Medulla oblongata (tissue), 1 donor: ENCODE results near the gene TPCN2.
"Not testable (repeated sequence)": the region's sequence is repeated elsewhere in the genome, so short reads cannot be mapped to it uniquely, and the experiment has no call there.

Source experiments
- DNase-seq: peaks from one replicate; pipeline ENCODE4 v3.0.0-alpha.2; 2015; ENCODE audit errors: extremely low spot score

The TPCN2 gene

DNA sequence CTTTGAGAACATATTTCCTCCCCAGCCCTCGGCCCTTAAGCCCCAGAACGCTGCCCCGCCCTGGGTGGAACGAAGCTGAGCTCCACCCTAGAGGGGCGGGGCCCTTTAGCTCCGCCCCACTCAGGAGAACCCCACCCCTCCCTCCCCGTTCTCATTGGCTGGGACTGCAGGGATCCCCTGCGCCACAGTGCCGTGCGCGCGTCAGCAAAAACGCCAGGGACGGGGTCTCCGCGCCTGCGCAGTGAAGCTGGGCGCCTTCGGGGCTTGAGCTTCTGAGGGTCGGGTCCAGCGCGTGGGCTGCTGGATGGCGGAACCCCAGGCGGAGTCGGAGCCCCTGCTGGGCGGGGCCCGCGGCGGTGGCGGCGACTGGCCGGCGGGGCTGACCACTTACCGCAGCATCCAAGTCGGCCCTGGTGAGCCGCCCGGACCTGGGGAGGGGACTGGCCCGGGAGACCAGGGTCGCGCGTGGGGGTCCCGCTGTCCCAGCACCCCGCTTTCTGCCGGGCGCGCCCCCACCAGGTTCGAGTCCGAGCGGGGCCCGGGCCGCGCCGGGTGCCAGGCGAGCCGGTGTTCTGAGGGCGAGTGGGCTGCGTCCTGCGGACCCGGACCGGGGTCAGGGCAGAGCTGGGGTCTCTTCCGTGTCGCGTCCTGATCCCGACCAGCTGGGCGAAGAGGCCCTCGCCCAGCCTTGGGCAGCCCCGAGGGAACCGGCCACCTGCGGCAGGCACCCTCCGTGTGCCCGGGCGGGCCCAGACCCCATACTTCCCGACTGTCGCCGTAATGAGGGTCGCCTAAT lies at the start of gene TPCN2:
Gene TPCN2, plus strand, starts transcription at position 239 of the 796 bp plus-strand sequence. Its CDS starts 66 bp downstream, at position 305.
- peak; percentile 98 for DNase-seq

DNA sequence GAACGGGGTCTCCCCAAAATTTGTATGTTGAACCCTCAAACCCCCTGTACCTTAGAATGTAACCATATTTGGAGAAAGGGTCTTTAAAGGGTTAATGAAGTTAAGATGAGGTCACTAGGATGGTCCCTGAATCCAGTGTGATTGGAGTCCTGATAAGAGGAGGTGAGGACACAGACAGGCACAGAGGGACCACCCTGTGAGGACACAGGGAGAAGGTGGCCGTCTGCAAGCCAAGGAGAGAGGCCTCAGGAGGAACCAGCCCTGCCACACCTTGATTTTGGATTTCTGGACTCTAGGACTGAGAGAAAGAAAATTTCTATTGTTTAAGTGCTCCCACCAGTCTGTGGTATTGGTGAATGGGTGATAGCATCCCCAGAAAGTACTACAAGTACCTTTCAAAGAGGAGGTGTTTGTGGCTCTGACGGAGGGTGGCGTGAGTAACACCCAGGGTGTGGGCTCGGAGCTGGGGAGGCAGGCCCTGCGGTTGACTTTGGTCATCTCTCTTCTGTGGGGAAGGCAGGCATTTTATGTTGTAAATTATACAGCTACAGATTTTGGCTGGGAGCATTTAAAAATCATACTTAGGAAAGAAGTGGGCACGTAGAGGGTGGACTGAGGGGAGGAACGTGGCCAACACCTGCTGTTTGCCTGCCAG lies 49.5 kb upstream of the TPCN2 start:
- no peak for DNase-seq

DNA sequence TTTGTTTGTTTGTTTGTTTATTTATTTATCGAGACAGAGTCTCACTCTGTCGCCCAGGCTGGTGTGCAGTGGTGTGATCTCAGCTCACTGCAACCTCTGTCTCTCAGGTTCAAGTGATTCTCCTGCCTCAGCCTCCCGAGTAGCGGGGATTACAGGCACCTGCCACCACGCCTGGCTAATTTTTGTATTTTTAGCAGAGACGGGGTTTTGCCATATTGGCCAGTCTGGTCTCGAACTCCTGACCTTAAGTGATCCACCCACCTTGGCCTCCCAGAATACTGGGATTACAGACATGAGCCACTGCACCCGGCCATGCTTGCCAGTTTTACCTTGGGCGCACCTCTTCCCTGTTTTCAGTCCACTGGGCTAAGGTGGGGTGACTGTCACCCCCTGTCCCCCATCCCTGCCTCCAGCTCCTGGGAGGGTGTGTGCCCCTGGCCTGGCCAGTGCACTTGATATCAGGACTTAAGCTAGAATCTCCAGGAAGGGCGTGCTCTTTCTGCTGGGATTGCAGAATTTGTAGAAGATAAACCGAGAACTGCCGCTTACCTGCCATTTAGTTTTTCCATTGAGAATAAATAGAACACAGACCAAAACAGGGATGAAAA lies 48.9 kb upstream of the TPCN2 start:
- DNase-seq, result not testable (repeated sequence)

DNA sequence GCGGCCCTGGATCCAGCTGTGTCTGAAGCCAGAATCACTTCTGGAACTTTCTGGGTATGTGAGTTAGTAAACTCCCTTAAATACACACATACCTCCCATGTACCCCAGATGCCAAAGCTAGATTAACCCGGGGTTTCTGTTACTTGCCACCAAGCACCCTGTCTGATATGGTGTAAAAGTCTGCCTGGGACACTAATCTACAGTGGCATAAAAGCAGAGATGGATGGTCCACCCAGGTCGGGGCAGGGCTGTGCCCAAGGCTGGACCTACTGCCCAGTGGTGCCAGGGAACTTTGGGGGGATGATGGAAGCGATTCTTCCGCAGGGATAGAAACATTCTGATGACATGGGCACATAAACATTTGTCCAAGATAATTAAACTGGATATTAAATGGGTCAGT lies 48.3 kb upstream of the TPCN2 start:
- no peak for DNase-seq

DNA sequence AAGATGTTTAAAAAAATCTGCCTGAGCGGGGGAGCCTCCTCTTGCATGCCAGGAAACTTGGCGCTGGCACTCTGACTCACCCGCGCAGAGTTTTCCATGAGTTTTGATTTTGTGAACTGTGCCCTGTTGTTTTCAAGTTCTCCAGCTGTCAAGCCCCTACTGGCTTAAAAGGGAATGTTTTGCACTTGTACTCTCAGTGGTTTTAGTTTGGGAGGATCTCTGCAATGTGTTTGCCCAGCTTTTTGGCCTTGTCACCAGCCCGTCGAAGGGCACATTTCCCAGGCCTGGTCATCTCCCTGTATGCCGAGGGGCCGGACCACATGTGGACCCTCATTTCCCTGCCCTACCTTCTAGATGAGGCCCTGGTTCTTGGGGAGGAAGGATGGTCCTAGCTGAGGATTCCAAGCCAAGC lies 47.9 kb upstream of the TPCN2 start:
- peak; percentile 16 for DNase-seq

DNA sequence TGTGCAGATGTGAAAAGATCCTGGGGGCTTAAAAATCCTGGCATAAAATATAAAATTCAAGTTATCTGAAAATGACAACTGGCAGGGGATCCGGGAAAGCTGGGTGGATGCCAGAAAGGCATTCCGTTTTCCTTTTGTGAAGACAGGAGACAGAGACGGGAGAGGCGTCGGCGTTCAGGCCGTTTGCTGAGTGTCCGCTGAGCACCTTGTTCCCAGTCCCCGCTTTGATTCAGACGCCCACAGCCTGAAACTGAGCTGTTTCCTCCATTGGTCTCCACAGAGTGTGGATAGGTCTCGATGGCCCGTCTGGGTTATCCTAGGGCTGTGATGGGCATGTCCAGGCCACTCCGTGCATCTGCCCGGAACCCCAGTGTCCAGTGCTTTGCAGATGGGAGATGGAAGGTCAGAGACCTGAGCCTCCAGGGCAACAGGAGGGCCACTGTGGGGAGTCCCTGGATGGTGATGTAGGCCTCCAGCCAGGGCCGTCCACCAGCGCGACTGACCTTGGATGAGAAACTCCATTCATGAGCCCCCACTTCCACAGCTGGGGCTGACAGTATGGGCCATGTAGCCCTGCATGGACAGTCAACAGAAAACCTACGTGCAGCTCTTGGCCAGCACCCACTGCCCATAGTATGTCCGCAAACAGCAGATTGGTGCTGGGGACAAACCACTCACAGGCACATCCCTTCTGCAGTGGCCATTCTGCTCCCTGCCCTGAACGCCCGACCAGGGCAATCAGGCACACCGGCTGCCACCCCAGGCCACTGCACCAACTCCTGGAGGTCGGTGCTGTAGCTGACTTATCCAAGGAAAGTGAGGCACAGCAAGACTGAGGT lies 47.3 kb upstream of the TPCN2 start:
- DNase-seq, result no peak

DNA sequence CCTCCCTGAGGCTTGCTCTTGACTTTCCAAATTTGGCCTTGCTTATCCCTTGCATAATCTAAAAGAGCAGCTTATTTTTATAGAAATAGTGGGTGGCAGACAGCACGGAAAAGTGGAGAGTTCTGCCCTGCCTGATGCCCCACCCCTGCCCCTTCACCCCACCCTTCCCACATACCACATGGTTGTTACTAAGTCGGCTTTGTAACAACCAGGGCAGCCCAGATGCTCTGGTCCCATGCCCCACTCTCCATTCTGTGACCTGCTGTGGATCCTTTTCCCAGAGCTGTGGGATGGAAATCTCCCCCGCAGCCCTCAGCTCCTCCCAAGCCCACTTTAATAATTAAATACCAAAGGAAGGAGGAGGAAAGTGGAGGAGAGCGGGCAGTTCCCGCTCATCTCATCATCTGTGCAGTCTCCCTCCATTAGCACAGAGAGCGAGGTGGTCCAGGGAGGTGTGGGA lies 46.6 kb upstream of the TPCN2 start:
- DNase-seq, result no peak

DNA sequence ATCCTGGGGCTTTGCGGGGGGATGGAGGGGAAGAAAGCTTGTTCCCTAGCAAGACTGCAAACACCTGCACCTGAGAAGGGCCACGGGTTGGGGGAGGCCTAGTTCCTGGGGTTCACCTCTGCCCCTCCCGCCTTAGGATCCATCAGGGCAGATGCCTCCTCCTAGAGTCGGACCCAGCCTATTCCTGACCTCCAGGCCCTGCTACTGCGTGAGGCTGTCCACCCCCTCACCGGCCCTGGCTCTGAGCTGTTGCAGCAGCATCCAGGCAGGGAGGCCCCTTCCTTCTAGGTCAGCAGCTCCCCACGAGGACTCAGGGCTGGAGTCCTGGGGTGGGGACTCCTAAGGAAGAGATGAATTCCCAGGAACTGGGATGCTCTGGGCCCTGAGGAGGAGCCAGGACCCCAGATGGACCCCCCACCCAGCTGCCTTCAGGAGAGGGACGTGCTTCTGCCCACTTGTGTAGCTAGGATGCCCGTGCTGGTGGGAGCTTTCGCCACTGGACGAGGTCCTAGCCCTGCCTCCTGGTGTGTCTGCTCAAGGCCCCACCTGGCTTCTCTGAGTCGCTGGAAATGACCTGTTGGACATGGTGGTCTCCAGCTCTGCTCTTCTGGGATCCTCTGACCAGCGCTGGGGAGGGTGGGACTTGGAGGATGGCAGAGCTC lies 46.0 kb upstream of the TPCN2 start:
- DNase-seq, result no peak

DNA sequence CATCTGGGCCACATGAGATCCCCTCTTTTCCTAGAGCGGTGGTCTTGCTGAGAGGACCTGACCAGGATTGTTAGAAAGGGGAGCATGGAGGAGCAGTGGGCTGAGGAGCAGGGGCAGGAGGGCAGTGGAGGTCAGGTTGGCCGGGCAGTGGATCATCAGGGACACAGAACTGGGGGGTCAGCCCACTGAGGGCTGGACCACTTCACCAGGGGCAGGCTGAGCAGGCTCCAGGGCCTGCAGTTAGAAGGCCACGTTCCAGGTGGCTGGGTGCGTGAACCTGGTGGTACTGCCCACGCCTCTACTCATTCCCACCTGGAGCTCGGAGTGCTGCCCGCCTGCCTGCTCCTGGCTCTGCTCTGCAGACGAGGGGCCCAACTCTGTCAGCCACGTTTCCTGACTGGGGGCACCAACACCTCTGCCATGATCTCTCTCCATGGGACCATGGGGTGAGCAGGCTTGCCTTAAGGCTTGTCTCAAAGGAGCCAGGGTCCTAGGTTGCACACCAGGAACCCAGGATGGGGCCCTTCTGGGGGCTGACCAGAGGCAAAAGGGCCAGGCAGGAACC lies 45.3 kb upstream of the TPCN2 start:
- DNase-seq, result no peak

DNA sequence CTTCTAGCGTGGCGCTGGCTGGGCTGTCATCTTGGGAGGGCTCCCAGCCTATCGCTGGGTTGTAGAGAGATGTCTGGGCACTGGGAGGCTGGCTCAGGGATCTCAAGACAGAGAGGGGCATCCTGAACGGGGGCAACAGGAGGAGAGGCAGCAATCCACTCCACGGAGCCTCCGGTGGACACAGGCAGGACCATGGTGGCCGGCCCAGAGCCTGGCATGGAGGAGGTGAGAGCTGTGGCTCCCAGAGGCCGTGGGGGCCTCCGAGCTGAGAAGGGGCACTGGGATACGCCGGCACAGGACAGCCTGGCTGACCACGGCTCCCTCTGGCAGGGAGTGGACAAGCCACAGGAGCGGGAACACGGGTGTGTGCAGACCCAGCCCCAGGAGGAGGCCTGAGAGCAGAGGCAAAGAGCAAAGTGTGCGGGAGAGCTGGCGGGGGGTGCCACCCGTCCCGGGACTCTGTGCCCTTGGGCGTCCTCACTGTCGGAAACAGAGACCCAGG lies 44.8 kb upstream of the TPCN2 start:
- DNase-seq, result no peak

DNA sequence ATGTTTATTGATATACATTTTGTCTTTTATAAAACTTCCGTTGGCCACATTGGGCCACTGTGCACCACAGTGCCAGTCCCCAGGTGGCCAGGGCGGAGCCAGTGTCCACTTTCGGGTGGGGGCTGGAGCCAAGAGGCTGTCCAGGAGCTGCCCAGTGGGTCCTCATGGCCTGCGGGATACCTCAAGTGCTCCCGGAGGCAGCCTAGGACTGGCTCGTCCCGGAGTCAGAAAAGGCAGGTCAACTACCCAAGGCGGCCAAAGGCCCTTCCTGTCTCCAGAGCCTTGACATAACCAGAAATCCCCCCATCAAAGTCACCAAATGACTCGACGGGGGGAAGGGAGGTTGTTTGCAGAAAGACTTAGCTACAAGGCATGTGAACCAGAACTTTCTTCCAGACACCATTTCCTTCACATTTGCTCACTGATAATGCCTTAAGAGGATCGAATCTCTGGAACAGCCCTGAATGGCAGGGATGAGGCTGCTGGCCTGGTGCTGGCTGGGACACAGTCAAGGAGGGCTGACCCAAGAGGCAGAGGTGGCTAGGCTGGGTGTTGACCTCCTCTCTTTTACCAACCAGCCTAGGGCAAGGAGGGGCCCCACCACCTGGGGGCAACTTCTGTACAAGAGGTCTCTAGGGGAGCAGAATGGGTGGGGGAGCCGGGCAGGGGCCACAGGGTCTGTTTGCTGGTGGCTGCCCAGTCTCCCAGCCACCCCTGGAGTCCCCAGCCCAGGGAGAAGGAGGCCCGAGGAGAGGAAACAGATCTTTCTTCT lies 44.1 kb upstream of the TPCN2 start:
- DNase-seq, result no peak

DNA sequence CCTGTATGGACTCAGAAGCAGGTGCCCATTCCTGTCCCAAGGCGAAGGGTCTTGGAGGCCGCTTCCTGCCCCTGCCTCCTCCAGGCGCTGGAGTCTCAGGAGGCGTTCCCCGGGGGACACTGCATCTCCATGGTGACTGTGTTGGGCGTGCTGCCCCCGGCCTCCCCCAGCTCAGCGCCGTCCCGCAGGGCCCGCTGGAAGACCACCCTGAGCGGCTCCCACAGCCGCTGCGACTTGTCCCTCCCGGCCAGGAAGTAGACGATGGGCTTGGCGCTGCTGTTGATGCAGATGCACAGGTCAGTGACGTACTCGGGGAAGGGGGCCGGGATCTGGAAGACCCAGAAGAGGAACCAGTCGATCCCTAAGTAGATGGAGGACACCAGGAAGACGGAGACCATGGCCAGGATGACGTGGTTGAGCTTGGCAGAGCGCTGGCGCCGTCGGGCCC lies 43.5 kb upstream of the TPCN2 start:
- no peak for DNase-seq

DNA sequence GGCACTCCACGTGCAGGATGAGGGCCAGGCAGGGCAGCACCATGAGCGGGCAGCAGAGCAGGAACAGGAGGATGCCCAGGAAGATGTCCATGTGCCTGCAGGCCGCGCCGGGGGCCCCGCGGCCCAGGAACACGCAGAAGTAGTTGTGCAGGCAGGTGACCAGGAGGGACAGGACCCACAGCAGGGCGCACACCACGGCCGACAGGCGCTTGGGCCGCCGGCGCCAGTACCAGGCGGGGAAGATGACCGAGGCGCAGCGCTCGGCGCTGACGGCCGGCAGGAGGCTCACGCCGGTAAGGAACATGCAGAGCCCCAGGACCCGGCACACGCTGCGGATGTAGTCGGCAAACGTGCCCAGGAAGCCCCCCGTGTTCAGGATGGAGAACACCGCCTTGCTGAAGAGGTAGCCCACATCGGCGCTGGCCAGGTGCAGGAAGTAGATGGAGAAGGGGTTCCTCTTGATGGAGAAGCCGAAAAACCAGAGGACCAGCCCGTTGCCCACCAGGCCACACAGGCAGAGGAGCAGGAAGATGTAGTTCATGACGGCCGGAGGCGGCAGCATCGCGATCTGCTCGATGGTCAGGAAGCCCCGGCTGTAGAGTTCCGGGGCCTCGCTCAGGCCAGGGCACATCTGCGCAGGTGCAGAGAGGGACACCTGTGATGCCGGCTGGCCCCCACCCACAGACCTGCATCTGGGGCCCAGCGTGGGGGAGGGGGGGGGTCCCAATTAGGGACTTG lies 42.9 kb upstream of the TPCN2 start:
- DNase-seq, result no peak

DNA sequence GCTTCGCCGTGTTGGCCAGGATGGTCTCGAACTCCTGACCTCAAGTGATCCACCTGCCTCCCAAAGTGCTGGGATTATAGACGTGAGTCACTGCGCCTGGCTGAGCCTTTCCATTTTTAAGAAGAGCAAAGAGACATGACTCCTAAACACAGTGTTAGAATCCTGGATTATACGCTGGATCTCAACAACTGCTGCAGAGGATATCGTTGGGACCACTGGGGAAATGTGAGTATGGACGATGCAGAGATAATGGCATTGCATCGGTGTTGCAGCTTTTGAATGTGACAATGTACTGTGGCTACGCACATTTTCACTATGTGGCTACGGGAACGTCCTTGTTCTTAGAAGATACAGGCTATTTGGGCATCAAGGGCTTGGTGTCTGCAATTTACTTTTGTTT lies 41.9 kb upstream of the TPCN2 start:
- no peak for DNase-seq

DNA sequence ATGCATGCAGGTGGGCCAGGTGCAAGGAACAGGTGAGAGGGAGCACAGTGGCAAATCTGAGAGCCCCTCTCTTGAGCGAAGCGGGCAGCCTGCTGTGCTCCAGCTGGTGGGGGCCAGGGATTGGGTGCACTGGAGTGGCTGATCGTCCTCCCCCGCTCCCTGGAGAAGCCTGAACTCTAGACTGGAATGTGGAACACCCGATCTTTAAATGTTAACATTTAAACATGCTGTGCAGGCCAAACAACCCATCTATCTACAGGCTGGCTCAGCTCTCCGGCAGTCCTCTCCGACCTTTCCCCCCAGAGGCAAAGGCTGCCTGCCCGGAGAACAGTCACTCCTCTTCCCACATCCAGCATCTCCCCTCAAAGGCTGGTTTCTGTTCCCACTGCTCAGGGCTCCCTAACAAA lies 40.8 kb upstream of the TPCN2 start:
- DNase-seq, result no peak

DNA sequence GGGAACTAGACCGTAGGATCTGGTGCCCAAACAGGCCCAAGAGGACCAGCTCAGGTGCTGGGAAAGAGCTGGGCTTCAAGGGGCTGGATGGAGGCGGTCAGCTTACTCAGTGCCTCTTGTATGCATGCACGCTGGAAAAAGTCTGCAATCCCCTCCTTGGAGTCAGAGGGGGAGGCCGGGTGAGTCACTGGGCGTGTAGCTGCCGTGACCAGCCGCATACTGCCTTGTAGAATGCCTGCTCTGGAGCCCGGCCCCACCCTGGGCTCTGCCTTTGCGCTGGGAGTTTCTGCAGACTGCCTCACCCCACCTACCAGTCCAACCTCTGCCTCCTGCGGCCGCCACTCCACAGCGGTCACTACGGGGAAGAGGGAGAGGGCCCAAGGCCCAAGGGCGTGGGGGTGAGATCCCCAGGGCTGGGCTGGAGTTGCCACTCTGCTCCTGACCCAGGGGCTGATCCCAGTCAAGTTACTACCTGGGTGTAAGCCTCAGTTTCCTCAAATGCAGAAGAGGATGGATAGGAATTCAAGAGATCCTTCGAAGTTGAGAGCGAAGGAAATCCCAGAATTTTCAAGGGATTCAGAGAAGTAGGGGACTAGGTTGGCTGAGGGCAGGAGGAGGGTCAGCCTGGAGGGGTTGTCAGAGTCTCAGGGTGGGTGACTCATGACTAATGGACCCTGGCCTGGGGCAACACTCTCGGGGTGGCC lies 39.8 kb upstream of the TPCN2 start:
- DNase-seq, result no peak

DNA sequence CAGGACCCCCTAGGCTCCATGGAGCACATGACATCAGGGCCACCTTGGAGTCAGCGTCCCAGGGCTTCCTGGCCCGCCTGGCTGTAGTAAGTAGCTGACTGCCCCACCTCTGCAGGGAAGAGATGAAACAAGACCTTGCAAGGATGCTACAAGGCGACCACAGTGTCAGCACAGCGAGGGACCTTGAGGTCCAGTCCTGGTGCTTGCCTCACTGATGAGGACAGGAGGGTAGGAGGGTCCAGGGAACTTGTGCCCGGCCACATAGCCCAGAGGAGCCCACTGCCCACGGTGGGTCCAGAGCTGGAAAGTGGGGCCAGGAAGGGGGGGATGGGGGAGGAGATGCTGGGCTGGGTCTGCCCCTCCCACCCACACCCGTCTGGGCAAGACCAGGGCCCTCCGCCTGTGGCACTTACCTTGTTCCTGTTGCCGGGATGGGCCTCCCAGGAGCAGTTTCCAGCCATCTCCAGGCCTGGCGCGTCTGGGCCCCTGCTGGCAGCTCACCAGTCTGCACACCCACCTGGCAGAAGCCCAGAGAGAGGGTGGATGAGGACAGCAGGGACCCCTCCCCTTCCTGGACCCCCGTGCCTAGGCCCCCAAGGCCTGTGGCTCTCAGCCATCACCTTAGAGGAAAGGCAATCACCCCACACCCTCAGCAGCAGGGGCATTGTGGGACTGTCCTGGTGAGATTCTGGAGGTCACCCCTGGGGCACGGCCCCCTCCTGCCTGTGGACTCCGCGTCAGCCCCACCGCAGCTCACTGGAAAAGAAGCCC lies 39.1 kb upstream of the TPCN2 start:
- no peak for DNase-seq

DNA sequence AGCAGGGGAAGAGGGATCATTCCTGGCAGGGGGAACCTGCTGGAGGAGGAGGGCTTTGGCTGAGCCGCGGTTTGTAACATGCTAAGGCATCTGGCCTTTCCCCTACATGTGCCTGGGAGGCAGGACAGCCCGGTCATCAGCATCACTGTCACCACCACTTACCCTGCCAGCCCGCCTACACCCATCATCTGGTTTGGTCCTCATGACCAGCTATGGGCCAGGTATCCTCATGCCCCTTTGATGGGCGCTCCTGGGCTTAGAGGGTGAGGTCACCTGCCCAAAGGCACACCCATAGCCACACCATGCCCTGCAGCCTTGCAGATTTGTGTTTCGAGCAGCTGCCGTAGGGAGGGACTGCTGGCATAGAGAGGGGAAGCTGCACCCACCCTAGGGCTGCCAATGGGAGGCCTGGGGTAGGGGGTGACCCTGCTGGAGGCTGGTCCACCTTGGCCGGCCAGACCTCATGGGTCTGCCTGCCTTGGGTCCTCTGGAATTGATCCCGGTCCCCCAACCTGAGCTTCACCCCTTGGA lies 38.3 kb upstream of the TPCN2 start:
- no peak for DNase-seq
